CD4-positive, alpha-beta T cell treated with Interleukin-6 at 100 ng/mL for 8 hours (primary cell): ENCODE results near the gene ITPKC.
A peak's percentile ranks its signal among the peaks of the same experiment; 100 is the strongest.

Experiments used
- DNase-seq: peaks from one replicate; pipeline ENCODE4 v3.0.0-alpha.2; 2020; ENCODE audit warnings: mixed read lengths, low spot score

The ITPKC gene

DNA sequence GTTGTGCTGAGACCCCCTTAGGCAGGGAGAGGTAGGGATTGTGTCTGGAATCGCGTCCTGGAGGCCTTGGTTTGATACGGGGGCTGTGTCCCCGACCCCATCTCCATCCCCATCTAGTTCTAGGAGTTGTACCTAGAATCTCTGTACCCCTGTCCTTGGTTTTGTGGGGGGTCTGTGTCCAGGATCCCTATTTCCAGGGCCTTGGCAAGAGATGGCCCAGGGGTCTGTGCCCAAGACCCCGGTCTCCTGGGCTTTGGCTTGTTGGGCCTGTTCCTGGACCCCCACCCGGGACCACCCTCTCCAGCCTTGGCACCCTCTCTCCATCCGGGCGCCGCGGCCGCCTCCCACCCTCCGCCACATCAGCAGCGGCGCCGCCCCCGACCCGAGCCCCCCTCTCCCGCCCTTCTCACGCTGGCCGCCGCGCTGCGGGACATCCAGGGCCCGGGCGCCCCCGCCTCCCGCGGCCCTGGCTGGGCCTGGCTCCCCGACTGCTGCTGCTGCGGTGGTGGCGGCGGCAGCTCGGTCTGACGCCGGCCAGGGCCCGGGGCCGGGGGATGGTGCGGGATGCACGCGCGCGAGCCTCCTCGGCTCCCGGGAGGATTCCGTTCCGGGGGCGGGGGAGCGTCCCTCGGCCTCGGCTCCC, 26.7 kb upstream of the ITPKC start, which contains the start of gene NUMBL:
Gene NUMBL, minus strand, starts transcription at position 602 of the 643 bp plus-strand sequence. Its CDS starts 168 bp downstream, at position 434.
- DNase-seq, result no peak

DNA sequence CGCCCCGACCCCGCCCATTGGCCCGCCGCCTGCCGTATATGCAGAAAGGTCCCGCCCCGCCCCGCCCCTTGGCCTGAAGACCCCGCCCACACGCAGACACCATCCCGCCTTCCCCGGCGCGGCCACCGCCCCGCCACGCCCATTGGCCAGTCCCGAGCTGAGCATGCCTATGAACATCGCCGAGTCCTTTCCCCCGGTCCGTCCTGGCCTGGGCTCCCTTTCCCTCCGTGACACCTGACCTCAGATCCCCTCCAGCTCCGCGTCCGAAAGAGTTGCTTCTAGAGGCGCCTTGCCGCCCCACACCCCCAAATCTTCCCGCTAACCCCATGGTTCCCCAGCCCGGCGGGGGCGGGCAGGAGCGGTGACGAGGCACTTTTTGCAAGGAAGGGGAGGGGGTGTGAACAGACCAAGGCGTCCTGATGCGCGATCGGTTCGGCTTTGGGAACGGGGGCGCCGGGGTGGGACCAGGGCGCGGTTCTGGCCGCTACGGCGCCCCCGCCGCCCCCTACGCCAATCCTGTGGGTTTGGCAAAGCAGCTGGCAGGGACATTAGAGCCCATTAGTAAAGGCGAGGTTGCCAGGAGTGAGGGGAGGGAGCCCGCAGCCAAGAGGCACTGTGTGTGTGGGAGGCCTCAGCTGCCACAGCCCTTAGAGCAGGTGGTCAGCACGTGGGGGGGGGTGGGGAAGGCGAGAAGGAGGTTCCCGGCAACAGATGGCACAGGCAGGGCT, 26.1 kb upstream of the ITPKC start:
- peak; percentile 91 for DNase-seq

DNA sequence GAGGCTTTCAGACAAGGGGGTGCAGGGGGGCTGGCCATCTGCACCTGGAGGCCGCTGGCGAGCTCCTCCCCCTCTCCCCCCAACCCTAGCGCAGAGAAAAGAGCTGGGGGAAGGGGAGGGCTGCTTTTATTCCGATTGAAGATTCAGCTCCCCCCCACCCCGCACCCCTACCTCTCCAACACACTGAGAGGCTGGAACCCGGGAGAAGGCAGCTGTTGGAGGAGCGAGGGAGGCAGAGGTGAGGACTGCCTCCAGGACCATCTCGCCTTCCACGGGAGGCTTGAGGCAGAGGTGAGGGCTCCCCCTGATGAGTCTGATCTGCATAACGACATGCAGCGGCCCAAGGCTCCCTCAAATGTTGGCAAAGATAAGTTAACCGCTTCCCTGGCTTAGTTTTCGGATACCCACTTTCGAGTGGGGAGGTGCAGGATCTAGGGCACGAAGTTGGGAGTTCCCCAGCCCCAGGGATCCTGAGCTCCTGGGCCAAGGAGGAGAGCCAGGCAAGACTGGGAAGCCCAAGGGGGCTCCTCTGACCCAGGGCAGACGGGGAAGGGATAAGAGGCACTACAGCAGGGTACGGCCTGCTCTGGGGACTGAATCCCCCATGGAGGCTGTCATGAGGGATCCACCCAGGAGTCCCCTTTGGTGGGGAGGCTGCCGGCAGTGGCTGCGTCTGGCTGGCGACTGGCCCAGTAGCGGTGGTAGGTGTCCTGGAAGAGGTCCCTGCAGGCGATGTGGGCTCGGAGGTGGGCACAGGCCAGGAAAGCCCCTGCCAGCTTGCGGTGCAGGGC, 25.3 kb upstream of the ITPKC start:
- no peak for DNase-seq

DNA sequence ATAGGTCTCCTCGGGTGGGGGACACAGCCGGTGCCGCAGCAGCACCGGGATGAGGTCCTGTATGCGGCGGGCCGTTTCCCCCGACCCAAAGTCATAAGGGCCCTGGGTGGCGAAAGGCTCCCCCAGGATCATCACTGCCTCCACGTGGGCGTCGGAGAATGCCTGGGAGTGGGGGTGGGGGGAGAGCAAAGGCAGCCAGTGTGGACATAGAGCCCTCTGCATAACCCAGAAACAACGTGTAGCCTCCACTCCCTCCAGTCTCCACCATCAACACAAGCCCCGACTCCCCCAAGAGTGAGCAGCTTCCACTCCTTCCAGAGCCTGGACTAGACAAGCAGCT, 24.7 kb upstream of the ITPKC start:
- no peak for DNase-seq

DNA sequence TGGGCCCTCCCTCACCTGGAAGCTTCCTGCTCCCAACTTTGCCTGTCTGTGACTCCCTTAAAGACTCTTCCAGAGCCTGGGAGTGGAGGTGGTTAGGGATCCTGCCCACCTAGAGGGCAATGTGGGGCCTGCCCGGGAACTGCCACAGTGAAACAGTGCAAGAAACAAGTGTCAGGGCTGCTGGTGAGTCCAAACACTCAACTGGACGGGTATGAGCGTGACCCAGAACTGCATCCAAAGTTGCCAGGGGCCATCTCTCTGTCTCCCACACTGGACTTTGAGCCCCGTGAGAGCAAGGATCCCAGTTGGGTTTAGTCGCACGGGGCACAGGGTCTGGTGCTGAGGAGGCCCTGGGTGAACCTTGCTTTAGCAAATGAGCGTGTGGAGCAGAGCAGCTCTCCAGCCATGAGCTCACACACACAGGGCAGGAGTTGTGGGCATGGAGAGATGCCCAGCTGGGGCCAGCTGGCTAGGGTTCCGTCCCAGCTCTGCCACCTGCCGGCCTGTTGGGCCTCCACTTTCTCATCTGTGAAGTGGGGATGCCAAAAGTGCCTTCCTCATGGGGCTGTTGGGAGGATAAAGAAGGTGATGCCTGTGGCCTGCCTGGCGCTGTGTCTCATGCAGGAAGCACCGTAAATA, 23.6 kb upstream of the ITPKC start:
- DNase-seq, result no peak

DNA sequence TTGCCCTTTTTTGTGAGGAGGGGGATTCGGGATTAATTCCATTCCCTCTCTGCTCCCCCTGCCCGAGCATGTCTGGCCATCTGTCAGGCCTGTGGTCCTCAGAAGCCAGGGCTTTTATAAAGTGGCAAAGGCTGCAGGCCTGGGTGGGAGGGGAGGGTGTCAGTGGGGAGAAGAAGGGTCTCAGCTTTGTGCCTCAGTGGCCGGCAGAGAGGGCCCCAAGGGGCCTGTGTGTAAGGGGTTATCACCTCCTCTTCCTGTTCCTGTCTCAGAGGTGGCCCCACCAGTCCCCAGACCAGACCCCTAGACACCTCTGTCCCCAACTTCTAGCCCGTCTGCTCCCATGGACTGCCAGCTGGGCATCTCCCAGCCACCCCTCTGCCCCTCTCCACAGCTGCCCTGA, 23.0 kb upstream of the ITPKC start:
- DNase-seq, result no peak

DNA sequence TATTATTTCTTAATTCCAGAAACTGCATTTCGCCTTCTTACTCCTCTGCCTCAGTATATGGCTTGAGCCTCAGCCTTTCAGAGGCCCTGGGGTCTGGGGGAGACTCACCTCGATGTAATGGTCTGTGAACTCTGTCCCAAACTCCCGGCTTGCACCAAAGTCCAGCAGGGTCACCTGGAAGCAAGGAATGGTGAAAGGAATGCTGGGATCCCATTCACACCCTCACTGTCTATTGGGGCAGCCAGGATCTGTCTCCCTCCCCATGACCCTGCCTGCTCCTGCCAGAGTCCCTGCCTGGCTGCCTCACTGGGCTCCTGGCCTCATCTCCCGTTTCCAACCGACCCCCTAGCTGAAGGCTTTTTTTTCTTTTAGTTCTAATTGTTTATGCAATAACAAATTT, 21.0 kb upstream of the ITPKC start:
- no peak for DNase-seq

DNA sequence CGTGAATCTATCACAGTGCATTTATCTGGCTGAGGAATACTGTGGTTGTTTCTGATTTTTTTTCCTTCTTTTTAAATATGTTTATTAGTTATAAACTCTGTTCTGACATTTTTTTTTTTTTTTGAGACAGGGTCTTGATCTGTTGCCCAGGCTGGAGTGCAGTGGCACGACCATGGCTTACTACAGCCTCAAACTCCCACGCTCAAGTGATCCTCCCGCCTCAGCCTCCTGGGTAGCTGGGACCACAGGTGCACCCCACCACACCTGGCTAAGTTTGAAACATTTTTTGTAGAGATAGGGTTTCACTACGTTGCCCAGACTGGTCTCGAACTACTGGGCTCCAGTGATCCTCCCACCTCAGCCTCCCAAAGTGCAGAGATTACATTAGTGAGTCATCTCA, 19.9 kb upstream of the ITPKC start:
- DNase-seq, result no peak

DNA sequence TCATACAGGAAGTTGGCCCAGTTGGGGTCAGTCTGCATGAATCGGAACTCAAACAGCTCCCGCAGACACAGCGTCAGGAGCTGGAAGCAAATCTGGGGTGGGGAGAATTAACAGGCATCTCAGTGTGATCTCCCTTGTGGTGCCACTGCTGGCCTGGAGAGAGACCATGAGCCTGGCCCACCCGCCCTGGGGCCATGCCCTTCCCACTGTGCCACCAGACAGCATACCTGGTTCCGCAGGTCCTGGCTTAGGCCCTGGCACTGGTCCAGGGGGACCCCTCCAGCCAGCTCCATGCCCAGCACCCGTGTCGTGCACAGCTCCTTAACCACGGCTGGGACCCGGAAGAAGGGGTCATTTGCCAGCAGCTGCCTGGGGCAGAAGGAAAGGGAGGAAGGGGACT, 16.8 kb upstream of the ITPKC start:
- no peak for DNase-seq

DNA sequence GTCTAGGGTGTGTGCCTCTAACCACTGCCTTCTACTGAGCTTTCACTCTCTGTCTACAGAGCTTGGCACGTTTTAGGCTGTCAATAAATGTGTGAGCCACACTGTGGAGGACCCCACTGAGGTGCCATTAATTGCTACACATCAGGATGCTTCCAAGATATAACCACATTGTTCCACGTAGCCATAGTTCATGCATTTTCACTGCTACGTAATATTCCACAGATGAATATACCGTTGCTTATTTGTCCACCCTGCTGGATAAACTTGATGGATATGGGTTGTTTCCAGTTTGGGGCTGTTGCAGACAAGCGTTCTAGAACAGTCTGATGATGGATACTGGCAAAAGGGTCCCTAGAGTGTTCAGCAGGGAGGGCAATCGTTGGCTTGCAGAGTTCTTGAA, 15.2 kb upstream of the ITPKC start:
- no peak for DNase-seq

DNA sequence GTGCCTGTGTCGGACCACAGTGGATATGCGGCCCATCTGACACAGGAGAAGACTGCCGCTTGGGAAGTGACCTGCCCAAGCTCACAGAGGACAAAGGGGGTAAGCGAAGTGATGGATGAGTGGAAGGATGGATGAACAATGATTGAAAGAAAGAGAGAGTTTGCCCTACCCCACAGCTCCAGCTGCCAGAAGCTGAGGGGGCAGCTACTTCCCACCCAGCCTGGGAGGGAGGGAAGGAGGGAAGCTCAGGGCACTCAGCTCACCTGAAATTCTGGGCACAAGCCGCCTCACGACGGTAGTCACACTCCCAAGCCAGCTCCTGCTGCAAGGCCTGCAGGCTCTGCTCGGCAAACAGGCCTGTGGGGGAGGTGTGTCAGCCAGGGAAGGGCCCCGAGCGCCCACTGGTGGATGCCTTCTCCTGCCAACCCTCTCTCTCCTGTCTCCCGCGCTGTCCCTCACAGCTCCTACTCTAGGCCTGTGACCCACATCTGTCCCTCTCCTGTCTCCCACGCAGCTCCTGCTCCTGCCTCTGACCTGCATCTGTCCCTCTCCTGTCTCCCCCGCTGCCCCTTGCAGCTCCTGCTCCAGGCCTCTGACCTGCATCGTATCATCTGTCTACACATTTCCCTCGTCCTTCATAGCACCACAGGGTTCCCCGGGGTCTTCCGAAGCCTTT, 14.4 kb upstream of the ITPKC start:
- DNase-seq, result no peak

DNA sequence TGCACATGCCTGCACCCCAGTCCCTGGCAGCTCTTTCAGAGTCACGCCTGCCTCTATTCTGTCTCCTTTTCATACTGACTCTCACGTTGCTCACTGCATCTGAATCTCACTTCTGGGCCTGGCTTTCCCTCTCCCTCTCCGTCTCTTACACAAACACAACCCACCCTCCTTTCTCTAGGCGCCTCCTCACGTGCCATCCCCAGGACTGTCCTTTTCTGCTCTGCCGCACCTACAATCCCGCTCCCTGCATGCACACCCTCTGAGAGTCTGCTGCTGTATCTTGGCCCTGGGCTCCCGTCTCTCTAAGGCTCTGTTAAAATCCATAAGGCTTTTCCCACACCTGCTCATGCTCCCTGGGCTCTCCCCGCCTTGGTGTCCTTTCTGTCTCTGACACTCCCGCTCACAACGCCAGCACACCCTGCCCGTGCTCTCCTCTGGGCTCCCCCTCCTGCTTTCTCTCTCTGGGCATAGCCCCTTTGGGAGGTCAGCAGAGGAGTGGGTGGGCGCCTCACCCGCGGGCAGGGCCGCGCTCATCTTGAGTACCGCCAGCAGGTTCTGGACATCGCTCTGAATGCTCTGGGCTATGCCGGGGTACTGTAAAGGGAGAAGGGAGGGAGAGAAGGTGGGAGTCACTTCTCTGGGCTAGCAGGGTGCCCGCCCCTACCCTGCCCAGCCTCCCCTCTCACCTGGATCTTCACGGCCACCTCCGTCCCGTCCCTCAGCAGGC, 13.7 kb upstream of the ITPKC start:
- DNase-seq, result no peak

DNA sequence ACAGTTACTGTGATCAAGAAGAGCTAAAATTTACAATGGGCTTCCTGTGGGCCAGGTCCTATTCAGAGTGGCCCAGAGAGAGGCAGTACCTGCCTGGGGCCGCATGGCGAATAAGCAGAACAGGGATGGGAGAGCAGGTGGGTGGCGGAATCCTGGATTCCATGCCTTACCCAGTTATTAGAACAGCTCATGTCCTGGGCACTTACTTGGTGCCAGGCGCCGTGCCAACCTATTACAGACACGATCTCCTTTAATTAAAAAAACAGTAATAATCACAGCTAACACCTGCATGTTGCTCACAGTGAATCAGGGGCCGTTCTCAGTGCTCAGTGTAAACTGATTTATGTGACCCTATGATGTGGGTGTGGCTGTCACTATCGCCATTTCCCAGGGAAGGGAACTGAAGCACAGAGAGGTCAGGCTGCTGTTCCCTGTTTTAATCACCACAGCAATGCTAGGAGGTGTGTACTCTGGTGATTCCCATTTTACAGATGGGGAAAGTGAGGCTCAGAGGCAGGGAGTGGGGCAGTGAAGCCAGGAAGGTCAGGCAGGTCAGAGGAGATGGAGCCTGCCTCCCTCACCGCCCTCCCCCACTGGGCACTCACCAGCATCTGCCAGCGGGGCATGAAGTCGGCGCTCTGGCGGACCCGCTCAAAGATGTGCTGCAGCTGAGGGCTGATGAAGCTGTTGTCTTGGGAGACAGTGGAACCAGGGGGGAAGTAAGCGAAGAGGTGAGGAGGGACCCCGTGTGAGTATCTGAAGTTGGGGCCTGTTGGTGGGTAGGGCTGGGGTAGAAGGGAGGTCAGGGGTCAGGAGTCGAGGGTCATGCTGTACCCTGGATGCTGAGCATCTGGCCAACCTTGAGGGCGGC, 12.2 kb upstream of the ITPKC start:
- DNase-seq, result no peak

DNA sequence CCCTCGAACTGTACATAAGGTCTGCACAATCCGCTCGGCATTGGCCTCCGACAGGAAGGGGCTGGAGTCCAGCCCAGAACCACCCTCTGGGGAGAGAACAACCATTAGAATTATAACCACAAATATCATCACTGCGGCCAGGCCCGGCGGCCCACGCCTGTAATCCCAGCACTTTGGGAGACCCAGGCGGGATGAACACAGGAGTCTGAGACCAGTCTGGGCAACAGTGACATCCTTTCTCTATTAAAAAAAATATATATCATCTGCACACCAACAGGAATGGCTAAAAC, 11.6 kb upstream of the ITPKC start:
- DNase-seq, result no peak

DNA sequence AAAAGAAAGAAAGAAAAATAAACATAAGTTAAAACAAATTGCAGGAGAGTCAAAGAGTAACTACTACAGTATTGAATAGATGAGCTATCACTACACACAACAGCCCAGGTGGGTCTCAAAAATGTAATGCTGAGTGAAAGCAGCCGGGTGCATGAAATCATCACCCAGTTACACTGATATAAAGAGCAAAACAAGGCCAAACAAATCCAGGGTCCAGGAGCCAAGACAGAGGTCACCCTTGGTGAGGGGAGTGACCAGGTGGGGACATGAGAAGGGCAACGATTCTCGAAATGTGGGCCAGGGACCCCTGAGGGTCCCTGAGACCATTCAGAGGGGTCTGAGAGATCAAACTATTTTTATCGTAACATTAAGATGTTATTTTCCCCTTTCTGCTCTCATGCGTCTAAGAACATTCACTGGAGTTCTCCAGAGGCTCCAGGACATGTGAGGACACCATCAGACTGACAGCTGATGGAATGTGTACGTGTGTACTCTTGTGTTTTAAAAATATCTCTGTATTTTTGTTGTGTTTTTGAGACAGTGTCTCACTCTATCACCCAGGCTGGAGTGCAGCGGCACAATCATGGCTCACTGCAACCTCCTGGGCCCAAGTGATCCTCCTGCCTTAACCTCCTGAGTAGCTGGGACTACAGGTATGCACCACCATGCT, 10.8 kb upstream of the ITPKC start:
- DNase-seq, result no peak

DNA sequence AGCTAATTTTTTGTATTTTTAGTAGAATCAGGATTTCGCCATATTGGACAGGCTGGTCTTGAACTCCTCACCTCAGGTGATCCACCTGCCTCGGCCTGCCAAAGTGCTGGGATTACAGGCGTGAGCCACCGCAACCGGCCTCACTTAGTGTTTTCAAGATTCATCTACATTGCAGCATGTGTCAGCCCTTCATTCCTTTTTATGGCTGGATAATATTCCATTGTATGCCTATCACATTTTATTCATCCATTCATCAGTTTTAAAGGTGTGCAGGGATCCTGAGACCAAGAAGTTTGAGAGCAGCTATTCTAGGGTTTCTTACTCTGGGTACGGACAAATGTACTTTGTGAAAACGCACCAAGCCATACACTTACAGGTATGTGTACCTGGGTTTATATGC, 9.3 kb upstream of the ITPKC start:
- DNase-seq, result no peak

DNA sequence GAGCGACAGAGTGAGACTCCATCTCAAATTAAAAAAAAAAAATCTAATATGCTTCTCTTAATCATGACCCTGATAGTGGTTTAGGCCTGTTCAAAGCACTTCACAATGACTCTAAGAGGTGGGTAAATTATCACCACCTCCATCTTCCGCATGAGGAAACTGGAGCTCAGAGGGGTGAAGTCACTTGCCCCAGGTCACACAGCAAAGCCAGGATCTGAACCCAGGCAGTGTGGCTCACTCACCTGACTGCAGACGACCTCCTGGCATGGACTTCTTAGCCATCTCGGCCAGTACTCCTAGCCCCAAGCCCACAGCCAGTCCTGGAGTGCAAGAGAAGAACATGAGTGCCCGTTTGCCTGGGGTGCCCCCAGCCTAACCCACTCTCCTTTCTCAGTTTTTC, 7.1 kb upstream of the ITPKC start:
- no peak for DNase-seq

DNA sequence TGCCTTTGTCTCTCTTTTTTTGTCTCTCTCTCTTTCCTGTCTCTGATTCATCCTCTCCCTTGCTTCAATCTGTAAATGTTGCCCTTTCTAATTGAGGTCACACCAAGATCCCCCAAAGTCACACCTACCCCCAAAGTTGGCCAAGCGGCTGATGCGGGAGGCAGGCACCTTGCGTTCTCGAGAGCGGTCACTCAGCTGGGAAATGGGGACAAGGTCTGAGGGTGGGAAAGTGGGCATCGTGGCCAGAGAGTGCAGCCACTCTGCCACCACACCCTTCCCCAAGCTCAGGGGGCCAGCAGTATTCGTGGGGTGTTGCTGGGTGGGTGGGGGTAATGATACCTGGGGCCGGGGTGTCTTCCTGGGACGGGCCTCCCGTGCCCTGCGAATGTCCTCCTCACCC, 3.0 kb upstream of the ITPKC start:
- no peak for DNase-seq

DNA sequence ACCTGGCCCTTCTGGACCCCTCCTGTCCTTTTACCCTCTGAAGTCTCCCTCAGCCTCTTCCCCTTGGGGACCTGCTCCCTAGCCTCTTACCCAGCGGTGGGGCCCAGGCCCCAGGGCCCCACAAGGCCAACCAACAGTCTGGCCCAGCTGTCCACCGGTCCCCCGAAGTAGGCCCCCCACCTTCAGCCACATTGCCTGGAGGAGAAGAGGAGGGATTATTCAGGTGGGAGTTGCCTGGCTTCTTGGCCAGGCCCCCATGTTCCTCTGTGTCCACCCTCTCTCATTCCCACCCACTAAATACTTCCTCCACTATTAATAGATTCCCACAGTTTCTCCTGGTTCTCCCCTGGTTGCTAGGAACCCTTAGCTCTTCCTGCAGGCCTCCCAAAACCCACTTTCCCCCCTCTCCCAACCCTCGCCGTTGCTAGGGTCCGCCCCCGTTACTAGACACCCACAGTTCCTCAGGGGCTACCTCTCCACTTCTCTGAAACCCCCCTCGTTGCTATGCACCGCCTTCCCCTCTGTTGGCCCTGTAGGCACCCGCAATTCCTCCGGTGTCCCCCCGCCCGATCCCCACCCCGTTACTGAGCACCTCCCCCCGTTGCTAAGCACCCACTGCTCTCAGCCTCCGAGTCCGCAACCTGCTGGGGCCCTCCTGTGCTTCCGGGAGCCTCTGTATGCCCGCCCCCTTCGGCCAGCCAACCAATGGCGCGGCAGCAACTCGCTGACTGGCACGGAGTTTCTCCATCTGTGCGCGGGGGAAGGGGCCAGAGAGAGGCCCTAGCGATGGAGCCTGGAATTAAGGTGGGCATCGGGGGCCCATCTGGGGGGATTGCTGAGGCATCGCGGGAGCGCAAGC, 2.2 kb upstream of the ITPKC start:
- DNase-seq, result peak; percentile 94
